PC-9 (cell line): Measurements from ENCODE around the gene YY1. TPM values are rescaled to one million over a fixed set of nuclear protein-coding genes. Genes with fewer than 3 reads are reported as not detected.
"Not testable (repeated sequence)": the region's sequence is repeated elsewhere in the genome, so short reads cannot be mapped to it uniquely, and the experiment has no call there.

Source experiments
- BruUV-seq: library from RNA; stranded (reverse); fragments of 400-500 nt; replicated peaks from 2 replicates; lab custom pipeline; 2021; lab: Mats Ljungman, UMichigan
- CTCF ChIA-PET: fragments of 300-600 bp; sonication (Branson Sonifier 250); formaldehyde crosslinking; loops from one replicate; lab custom pipeline; 2022; ENCODE audit warnings: antibody characterized with exemption; lab: Charles Lee
- POLR2A ChIA-PET: fragments of 300-600 bp; sonication (Branson Sonifier 250); formaldehyde crosslinking; loops from one replicate; lab custom pipeline; 2022; ENCODE audit warnings: antibody characterized with exemption; ENCODE audit not compliant: unreplicated experiment; lab: Charles Lee
- DNase-seq, 2 experiments: peaks; one replicate each; pipeline versions ENCODE4 v3.0.0 to v3.0.0-alpha.2; 2015 to 2022; ENCODE audit warnings: mixed read lengths in 1 of 2
- H2AFZ ChIP-seq: fragments of 200-600 bp; sonication (generic); 2 replicates; pipeline ENCODE4 v1.8.1; 2017; ENCODE audit warnings: antibody characterized with exemption
- H3F3A ChIP-seq: fragments of 200-600 bp; sonication (generic); 2 replicates; pipeline ENCODE4 v1.8.1; 2017; ENCODE audit warnings: antibody characterized with exemption, mild to moderate bottlenecking, low read depth; ENCODE audit not compliant: insufficient read depth
- H3K27ac ChIP-seq: fragments of 200-600 bp; sonication (generic); 2 replicates; pipeline ENCODE4 v1.6.1; 2016; ENCODE audit warnings: mixed run types
- H3K27me3 ChIP-seq: fragments of 200-600 bp; sonication (generic); 2 replicates; pipeline ENCODE4 v1.6.1; 2016; ENCODE audit warnings: low read depth, mixed run types; ENCODE audit not compliant: insufficient read depth
- H3K36me3 ChIP-seq: fragments of 200-600 bp; sonication (generic); 2 replicates; pipeline ENCODE4 v1.6.1; 2016; ENCODE audit warnings: low read depth, mixed run types
- H3K4me1 ChIP-seq: fragments of 200-600 bp; sonication (generic); replicated peaks from 2 replicates; pipeline ENCODE4 v1.6.1; 2016; ENCODE audit warnings: mixed run types; ENCODE audit not compliant: insufficient read depth
- H3K4me2 ChIP-seq: fragments of 200-600 bp; sonication (generic); 2 replicates; pipeline ENCODE4 v1.6.1; 2017; ENCODE audit warnings: mixed run types
- H3K4me3 ChIP-seq: fragments of 200-600 bp; sonication (generic); 2 replicates; pipeline ENCODE4 v1.6.1; 2016; ENCODE audit warnings: mixed run types
- H3K79me2 ChIP-seq: fragments of 200-600 bp; sonication (generic); 2 replicates; pipeline ENCODE4 v1.6.1; 2017; ENCODE audit warnings: low read depth, mixed run types
- H3K9me2 ChIP-seq: fragments of 200-600 bp; sonication (generic); 2 replicates; pipeline ENCODE4 v1.8.1; 2017; ENCODE audit warnings: mild to moderate bottlenecking; ENCODE audit not compliant: insufficient read depth
- H3K9me3 ChIP-seq: fragments of 200-600 bp; sonication (generic); 2 replicates; pipeline ENCODE4 v1.8.1; 2016; ENCODE audit warnings: low read depth; ENCODE audit not compliant: insufficient read depth
- H4K20me1 ChIP-seq: fragments of 200-600 bp; sonication (generic); 2 replicates; pipeline ENCODE4 v1.8.1; 2017; ENCODE audit not compliant: insufficient read depth
- EZH2 ChIP-seq: fragments of 200-600 bp; sonication (generic); IDR thresholded peaks from 2 replicates; pipeline ENCODE4 v1.8.0; 2017; ENCODE audit warnings: antibody characterized with exemption, low read depth
- intact Hi-C: fragments of 100-400 bp; cut with micrococcal nuclease; formaldehyde crosslinking; loops from one replicate; pipeline ENCODE4 v1.10.0; 2022; ENCODE audit not compliant: unreplicated experiment
- total RNA-seq: library from RNA; stranded (reverse); gene quantifications from 2 replicates; pipeline ENCODE4 v1.2.3, GENCODE V29; 2021
- TF ChIP-seq, protein P1 (sequence below): fragments of 200-600 bp; sonication (generic); conservative IDR thresholded peaks from 2 replicates; pipeline ENCODE4 v1.6.1; 2017; ENCODE audit warnings: mixed run types, antibody characterized with exemption, mild to moderate bottlenecking, moderate library complexity

The YY1 gene
- total RNA-seq, 1 experiment from 2014 or later, result 32.3 TPM

DNA sequence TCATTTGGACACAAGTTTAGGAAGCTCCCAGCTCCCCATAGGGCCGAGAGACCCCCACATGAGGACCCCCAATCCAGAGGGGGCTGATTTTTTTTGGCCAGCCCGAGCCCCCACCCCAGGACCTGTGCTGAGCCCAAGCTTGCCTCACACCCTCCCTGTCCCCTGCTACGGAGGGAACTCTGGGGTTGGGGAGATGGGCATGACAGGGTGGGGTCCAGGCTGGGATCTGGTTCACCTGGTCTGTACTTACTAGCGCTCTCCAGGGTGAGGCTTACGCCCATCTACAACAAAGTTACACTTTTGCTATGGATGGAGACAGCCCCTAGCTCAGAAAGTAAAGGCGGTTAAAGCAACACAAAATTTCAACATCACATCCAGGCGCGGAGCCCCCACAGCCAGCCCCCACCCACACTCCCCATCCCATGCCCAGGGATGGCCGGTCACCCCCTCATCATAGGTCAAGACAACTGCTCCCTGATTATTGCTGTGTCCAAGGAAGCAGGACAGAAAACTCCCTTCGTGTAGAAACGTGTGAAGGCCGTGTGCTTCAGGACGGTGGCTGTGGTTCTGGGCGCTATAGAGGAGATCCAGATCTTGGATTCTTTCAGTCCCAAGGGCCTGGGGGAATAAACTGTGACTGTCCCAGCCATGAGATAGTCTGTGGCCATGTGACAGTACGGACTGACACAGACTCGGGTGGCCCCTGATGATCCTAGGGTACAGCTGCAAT is 56.6 kb downstream of the YY1 start:
- CTCF ChIA-PET, result no interaction called here
- Histone ChIP-seq H2AFZ (no peak overlapping the region), H3K36me3 (no peaks in the 10 kb centered on the region), H3K9me2 (no peaks in the 10 kb centered on the region), H3K4me1 (no peaks in the 10 kb centered on the region), H3K27me3 (no peaks in the 10 kb centered on the region), H3K4me2 (no peak overlapping the region), H3K4me3 (no peak overlapping the region), H3K79me2 (no peaks in the 10 kb centered on the region), H3F3A (no peaks in the 10 kb centered on the region), H3K9me3 (no peaks in the 10 kb centered on the region), H4K20me1 (no peaks in the 10 kb centered on the region), H3K27ac (no peak overlapping the region)
- intact Hi-C loops, result no loop called here
- no TSS peak for BruUV-seq
- POLR2A ChIA-PET, result no interaction called here
- no peak for DNase-seq
- TF ChIP-seq, protein P1, sequence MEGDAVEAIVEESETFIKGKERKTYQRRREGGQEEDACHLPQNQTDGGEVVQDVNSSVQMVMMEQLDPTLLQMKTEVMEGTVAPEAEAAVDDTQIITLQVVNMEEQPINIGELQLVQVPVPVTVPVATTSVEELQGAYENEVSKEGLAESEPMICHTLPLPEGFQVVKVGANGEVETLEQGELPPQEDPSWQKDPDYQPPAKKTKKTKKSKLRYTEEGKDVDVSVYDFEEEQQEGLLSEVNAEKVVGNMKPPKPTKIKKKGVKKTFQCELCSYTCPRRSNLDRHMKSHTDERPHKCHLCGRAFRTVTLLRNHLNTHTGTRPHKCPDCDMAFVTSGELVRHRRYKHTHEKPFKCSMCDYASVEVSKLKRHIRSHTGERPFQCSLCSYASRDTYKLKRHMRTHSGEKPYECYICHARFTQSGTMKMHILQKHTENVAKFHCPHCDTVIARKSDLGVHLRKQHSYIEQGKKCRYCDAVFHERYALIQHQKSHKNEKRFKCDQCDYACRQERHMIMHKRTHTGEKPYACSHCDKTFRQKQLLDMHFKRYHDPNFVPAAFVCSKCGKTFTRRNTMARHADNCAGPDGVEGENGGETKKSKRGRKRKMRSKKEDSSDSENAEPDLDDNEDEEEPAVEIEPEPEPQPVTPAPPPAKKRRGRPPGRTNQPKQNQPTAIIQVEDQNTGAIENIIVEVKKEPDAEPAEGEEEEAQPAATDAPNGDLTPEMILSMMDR, result no peak
- TF ChIP-seq EZH2, result no peak

DNA sequence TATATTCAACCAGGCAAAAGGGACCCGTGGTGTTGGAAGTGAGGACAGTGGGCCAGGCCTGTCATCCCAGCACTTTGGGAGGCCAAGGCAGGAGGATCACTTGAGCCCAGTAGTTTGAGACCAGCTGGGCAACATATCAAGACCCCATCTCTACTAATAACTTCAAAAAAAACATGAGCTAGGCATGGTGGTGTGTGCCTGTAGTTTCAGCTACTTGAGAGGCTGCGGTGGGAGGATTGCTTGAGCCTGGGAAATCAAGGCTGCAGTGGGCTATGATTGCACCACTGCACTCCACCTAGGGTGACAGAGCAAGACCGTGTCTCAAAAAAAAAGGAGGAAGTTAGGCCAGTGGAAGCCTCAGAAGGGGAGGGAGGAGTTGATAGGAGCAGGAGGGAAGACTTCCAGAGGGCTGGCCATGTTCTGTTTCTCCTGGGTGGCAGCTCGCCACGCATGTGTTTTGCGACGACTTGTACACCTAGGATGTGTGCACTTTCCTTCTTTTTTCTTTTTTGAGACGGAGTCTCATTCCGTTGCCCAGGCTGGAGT is 57.2 kb downstream of the YY1 start:
- no peaks in the 10 kb centered on the region for H4K20me1 ChIP-seq
- no peaks in the 10 kb centered on the region for H3F3A ChIP-seq
- no peak overlapping the region for H3K4me2 ChIP-seq
- no peaks in the 10 kb centered on the region for H3K36me3 ChIP-seq
- no peaks in the 10 kb centered on the region for H3K27me3 ChIP-seq
- no peaks in the 10 kb centered on the region for H3K9me3 ChIP-seq
- H3K9me2 ChIP-seq, result no peaks in the 10 kb centered on the region
- TF ChIP-seq, protein P1, result no peak
- TF ChIP-seq EZH2, result no peak
- H3K27ac ChIP-seq, result no peak overlapping the region
- DNase-seq, result no peak
- no peaks in the 10 kb centered on the region for H3K4me1 ChIP-seq
- BruUV-seq, result no TSS peak
- POLR2A ChIA-PET, result no interaction called here
- intact Hi-C loops, result no loop called here
- no peaks in the 10 kb centered on the region for H3K79me2 ChIP-seq
- no peak overlapping the region for H2AFZ ChIP-seq
- CTCF ChIA-PET, result no interaction called here
- H3K4me3 ChIP-seq, result no peak overlapping the region

DNA sequence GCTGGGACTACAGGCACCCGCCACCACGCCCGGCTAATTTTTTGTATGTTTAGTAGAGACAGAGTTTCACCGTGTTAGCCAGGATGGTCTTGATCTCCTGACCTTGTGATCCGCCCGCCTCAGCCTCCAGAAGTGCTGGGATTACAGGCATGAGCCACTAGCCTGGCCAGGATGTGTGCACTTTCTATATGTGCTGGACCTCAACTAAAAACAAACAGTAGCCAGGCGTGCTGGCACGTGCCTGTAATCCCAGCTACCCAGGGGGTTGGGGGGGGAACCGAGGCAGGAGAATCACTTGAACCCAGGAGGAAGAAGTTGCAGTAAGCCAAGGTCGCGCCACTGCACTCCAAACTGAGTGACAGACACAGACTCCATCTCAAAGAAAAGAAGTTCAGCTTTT is 57.8 kb downstream of the YY1 start:
- POLR2A ChIA-PET, BruUV-seq: not testable (repeated sequence)

More for the DNA sequence above, 57.8 kb downstream of the YY1 start:
- H3K27ac ChIP-seq, H3K9me2 ChIP-seq, H3F3A ChIP-seq, H4K20me1 ChIP-seq, H2AFZ ChIP-seq, H3K36me3 ChIP-seq, DNase-seq, CTCF ChIA-PET, H3K27me3 ChIP-seq, intact Hi-C loops, H3K4me1 ChIP-seq, H3K4me2 ChIP-seq, H3K4me3 ChIP-seq, H3K9me3 ChIP-seq, H3K79me2 ChIP-seq: not testable (repeated sequence)
